SHP77 treated with DMSO at 0.1 percent for 48 hours (cell line): ENCODE measurements around the gene KNTC1.
"Not testable (repeated sequence)": the region's sequence is repeated elsewhere in the genome, so short reads cannot be mapped to it uniquely, and the experiment has no call there.

ENCODE experiments used
- DNase-seq: peaks from one replicate; lab custom pipeline; 2025; lab: John Stamatoyannopoulos, UW

The KNTC1 gene

DNA sequence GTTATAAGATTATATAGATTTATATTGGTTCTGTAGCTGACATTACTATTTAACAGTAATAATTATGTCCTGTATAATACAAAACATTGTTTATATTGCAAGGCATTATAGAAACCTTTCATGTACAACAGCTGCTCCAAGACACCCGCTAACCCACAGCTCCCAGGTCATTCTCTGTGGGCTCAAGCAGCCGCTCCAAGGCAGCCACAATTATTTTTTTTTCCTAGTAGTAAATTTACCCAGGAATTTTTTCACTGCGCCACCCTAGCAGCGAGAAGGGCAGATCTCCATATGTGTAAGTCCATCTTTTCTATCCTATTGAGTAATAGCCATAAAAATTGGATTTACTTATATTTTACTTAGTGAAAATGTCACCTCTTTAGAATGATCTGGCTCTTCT, 36.3 kb downstream of the KNTC1 start:
- no peak for DNase-seq

DNA sequence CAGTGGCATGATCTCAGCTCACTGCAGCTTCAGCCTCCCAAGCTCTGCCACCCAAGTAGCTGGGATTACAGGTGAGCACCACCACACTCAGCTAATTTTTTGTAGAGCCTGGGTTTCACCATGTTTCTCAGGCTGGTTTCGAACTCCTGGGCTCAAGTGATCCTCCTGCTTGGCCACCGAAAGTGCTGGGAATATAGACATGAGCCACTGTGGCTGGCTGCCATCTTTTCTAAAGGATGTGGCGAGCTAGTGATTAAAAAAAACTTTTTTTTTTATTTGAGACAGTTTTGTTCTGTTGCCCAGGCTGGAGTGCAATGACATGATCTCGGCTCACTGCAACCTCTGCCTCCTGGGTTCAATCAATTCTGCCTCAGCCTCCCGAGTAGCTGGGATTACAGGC, 39.8 kb downstream of the KNTC1 start:
- not testable (repeated sequence) for DNase-seq

DNA sequence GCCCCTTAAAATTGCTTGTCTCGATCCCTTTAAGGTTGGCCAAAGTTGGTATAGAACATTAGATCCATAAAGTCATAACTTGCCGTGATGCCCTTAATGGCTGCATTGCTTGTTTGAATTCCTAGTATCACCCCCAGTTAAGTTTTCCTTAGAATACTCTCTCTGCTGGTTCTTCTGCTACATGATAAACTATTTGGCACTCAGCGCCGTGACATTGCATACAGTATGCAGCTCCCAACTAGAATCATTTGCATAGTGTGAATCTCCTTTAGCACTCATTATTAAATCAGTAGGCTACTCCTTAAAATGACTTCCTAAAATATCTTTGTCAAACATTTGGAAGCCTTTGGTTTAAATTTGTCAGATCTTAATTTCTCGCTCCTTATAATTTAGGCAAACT, 42.2 kb downstream of the KNTC1 start:
- no peak for DNase-seq

DNA sequence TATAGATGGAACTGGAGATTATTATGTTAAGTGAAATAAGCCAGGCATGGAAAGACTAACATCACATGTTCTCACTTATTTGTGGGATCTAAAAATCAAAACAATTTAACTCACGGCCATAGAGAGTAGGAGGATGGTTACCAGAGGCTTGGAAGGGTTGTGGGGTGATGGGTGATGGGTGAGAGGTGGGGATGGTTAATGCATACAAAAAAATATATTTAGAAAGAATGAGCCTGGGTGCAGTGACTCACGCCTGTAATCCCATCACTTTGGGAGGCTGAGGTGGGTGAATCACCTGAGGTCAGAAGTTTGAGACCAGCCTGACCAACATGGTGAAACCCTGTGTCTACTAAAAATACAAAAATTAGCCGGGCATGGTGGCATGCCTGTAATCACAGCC, 43.0 kb downstream of the KNTC1 start:
- DNase-seq, result not testable (repeated sequence)

DNA sequence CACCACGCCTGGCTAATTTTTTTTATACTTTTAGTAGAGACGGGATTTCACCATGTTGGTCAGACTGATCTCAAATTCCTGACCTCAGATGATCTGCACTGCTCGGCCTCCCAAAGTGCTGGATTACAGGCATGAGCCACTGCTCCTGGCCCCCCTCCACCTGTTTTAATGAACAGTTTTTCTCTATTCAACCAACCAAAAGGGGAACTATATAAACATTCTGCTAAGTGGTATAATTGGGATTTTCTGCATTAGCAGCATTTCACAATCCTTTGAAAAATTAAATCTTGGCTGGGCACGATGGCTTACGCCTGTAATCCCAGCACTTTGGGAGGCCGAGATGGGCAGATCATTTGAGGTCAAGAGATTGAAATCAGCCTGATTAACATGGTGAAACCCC, 44.8 kb downstream of the KNTC1 start:
- no peak for DNase-seq

DNA sequence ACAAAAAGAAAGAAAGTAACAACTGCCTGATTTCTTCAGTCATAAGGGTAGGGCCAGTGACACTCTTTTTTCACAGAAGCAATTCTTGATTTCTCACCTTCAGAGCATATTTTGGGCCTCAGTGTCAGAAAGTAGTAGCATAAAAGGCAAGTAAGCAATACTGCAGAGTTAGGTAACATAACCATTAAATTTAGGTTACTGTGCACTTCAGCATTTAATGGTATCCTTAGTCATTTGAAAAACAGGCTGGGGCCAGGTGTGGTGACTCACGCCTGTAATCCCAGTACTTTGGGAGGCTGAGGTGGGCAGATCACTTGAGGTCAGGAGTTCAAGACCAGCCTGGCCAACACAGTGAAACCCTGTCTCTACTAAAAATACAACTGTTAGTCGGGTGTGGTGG, 56.2 kb downstream of the KNTC1 start:
- DNase-seq, result not testable (repeated sequence)

DNA sequence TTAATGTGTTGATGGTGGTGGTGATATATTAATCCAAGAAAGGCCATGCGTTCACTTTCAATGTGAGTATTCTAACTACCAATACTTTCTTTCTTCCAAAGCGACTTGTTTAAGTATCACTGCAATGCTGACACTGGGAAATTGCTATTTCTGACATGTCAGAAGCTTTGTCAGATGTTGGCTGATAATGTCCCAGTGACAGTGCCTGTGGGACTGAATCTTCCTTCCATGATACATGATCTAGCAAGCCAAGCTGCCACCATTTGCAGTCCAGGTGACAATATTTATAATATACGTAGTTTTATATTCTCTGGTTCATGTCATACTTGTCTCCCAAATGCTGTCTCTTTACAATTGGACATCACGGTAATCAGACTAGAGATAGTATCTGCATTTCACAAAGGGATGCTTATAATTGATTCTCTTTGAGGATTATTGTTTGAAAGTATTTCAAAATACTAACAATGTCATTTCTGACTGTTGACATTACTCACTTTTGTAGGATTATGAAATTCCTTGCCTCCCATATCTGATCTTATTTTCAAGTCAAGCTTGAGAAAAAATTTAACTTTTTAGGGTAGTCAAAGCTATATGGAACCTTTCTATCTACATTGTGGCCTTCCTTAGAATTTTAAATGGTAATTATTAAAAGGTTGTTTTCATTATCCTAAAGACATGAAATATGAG, 57.3 kb downstream of the KNTC1 start:
- no peak for DNase-seq

DNA sequence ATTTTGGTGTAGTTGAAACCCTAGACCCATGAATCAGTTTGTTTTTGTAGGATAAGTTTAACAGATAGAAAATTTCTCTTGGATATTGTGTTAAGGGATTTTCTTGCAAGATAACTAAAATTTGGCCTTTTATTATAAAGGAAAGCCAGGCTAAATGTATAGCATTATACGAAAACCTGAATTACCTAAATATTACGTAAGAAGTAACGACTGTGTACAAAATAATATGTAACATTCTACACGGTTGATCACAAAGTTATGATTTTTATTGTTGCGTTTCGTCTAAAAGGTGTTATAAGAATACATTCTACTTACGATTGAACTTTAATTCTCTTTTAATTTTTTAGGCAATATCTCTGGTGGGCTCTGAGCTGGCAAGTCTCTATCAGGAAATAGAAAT, 63.9 kb downstream of the KNTC1 start:
- DNase-seq, result no peak

DNA sequence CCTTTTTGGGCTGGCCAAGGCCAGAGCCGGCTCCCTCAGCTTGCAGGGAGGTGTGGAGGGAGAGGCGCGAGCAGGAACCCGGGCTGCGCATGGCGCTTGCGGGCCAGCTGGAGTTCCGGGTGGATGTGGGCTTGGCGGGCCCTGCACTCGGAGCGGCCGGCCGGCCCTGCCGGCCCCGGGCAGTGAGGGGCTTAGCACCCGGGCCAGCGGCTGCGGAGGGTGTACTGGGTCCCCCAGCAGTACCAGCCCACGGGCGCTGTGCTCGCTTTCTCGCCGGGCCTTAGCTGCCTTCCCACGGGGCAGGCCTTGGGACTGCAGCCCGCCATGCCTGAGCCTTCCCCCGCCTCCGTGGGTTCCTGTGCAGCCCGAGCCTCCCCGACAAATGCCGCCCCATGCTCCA, 64.9 kb downstream of the KNTC1 start:
- DNase-seq, result not testable (repeated sequence)

DNA sequence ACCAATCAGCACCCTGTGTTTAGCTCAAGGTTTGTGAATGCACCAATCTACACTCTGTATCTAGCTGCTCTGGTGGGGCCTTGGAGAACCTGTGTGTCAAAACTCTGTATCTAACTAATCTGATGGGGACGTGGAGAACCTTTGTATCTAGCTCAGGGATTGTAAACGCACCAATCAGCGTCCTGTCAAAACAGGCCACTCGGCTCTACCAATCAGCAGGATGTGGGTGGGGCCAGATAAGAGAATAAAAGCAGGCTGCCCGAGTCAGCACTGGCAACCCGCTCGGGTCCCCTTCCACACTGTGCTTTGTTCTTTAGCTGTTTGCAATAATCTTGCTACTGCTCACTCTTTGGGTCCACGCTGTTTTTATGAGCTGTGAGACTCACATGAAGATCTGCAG, 65.5 kb downstream of the KNTC1 start:
- not testable (repeated sequence) for DNase-seq

DNA sequence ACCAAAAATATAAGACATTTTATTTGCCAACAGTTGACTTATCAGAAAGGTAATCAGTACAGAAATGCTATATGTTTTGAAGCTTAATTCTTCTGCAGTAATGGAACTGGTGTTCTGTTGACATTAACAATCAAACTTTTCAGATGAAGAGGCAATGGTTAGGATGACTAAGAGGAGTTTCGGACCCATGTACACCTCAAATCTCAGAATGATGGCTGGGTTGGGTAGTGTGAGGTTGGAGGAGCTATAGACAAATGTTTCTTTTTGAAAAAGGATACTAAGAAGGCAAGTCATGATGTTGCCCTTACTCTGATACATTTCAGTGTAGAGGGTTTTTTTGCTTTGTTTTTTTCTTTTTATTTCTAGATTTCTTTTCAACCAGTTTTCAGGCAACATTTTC, 66.9 kb downstream of the KNTC1 start:
- no peak for DNase-seq

DNA sequence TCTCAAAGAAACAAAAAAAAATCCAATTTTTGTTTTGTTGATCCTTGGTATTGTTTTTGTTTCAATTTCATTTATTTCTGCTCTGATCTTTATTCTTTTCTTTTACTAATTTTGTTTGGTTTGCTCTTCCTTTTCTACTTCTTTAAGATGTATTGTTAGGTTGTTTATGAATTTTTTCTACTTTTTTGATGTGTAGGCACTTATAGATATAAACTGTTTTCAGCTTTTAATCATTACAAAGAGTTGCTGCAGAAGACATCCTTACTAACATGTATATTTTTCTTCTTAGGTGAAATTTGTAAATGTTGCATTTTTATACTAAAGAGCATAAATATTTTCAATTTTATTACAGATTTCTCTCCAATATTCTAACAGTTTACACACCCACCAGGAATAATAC, 69.8 kb downstream of the KNTC1 start:
- DNase-seq, result no peak

DNA sequence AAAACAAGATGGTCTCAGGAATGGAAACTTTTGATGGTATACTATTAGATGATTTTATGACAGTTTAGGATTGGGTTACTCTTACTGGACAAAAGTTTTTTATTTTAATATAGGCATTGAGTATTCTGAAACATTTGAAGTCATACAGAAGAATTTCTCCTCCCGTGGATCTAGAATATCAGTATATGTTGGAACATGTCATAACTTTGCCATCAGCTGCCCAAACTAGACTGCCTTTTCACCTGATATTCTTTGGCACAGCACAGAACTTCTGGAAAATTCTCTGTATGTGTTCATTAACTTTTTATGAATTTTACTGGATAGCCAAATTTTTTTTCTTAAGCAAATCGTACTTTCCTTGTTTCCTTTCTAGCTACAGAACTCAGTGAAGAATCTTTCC, 75.4 kb downstream of the KNTC1 start:
- no peak for DNase-seq

DNA sequence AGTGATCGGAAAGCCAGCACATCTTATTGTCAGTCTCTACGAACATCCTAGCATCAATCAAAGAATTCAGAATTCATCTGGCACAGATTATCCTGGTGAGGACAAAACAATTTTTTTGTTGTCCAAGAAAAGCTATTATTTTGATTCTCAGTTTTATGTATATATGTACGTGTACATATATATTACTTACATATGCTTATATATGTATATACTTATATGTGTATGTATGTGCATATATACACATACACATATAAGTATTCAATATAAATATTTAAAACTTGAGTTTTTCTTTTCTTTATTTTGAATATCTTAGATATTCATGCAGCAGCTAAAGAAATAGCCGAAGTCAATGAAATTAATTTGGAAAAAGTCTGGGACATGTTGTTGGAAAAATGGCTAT, 77.9 kb downstream of the KNTC1 start:
- no peak for DNase-seq

DNA sequence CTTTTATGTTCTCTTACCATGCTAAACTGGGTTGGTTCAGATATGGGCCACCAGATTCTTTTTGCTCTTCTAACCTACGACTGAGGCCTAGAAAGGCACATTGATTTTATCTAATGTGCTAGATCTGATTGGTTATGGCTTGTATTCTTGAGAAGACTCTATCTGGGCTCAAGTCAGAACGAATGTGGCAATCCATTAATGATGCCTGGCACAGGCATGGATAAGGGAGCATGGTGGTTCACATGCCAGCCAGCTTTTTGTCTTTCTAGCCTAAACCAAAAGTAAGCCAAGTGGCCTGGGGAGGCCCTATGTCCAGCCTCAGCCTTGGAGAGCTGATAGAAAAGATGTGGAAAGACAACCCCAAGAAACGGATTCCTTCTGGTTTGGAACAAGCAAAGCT, 82.7 kb downstream of the KNTC1 start:
- no peak for DNase-seq

DNA sequence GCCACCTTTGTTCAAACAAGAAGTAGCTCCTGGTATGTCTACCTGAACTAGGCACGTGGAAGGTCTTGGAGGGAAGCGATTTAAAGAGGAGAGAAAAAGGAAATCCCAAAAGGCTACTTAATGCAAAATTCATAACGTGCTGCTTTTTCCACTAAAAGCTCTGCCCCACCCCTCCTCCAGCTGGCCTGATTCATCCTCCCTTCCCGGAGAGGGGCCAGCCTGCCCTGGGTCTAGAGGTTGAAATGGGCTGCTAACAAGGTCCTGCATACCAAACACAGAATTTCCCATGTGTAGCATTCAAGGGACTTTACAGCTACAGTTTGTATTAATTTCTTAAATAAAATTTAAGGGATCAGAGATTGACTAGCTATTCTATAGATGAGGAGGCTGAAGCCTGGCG, 83.2 kb downstream of the KNTC1 start:
- no peak for DNase-seq

DNA sequence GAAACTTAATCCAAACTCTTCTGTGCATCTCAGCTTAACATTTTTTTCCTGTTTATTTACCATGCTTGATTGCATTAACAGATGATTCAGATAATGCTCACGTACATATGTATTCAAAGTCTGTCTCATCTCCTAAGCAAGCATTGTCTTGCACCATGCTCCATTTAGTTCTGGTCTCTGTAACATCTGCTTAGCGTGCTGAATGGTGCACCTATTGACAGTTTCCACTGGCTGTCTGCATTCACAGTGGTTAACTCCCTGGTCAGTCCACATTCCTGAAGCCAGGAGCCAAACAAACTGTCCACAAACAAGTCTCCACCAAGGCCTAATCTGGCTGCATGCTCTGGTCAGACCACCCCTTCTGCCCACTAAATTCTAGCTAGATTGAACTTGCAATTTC, 83.9 kb downstream of the KNTC1 start:
- no peak for DNase-seq

DNA sequence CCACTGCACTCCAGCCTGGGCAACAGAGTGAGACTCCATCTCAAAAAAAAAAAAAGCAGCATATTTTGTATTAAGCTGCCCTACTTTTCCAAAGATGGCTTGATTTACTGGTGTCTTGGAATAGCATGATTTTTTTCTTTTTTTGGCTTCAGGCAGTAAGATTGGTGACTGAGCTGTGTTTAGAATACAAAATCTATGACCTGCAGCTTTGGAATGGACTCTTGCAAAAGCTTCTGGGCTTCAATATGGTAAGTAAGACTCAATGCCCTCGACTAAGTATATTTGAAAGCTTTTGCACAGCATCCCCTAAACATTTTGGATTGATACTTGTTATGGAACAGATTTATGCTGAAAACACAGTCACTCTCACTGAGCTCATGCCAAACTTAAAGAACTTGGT, 87.8 kb downstream of the KNTC1 start:
- DNase-seq, result no peak

DNA sequence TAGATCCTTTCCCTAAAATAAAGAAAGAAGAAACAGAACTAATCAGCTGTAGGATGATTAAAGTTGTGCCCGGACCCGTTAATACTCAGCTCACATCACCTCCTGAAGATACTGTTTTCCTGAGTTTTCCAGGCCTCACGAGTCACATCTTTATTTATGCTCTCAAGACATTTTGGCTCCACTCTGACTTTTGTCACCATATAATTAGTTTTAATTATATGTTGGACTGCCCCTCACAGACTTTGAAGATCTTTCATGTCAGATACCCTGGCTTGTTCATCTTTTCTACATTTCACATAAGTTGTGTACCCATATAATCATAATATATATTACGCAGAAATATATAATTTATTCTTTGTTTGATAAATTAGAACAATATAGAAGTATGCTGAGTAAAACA, 88.7 kb downstream of the KNTC1 start:
- no peak for DNase-seq

DNA sequence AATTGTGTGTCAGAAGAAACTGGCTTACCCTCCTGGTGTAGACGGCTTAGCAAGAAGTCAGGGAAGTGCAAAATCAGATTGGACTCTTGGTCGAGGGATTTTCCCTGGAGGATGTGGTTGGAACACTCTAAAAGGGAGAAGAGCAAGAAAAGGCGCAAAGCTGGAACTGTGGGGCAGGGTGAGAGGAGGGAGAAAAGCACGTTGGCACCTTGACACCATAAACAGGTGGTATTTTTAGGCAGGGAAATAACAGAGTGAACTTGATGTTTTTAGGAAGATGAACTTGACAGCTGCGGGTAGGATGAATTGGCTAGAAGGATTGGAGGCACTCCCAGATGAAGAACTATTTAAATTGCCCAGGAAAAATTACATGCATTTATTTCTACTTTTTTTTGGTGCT, 108.4 kb downstream of the KNTC1 start:
- DNase-seq, result no peak

DNA sequence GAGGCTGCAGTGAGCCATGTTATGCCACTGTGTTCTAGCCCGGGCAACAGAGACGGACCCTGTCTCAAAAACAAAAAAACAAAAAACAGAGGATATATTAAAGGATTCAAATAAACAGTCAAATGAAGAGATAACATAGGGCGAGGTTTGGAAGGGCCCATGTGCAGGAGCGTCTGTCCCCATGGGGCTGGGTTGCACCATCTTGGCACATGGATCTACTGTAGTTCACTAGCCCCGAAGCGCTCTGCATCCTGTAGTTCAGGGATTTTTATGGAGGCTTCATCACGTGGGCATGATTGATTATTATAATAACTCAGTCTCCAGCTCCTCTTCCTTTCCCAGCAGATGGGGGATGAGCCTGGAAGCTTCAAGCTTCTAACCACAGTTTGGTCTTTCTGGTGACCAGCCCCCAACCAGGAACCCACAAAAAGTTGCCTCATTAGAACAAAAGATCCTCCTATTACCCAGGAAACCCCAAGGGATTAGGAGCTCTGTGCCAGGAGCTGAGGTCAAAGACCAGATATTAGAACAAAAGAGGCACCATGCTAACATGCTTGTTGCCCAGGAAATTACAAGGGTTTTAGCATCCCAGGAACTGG, 116.3 kb downstream of the KNTC1 start:
- DNase-seq, result no peak

DNA sequence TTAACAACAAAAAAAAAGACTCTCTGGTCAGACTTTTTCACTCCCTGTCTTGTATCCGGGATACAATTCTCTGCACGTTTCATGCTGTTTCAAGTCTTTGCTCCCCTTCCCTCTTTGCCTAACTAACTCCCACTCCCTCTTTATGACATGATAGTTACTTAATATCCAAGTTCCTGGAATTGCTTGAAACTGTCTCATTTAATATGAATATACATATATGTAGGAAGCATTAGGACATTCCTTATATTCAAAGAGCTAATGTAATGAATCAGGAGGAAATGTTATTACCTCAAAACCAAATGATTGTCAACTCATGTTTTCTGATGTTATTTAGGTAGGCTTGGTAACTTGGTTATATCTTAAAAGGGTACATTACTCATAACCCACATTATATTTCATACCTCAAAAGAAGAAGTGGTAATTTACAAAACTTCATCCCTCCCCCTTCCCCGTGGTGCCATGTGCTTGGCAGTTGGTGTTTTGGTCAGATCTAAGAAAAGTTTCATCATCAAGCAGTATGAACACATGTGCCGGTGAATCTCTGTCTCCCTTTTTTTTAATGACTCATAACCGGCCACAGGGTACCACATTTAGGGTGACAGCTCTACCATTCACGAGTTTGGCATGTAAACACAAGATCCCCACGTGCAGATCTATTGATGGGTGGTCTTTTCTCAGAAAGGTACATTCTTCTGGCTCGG, 119.6 kb downstream of the KNTC1 start:
- DNase-seq, result no peak

DNA sequence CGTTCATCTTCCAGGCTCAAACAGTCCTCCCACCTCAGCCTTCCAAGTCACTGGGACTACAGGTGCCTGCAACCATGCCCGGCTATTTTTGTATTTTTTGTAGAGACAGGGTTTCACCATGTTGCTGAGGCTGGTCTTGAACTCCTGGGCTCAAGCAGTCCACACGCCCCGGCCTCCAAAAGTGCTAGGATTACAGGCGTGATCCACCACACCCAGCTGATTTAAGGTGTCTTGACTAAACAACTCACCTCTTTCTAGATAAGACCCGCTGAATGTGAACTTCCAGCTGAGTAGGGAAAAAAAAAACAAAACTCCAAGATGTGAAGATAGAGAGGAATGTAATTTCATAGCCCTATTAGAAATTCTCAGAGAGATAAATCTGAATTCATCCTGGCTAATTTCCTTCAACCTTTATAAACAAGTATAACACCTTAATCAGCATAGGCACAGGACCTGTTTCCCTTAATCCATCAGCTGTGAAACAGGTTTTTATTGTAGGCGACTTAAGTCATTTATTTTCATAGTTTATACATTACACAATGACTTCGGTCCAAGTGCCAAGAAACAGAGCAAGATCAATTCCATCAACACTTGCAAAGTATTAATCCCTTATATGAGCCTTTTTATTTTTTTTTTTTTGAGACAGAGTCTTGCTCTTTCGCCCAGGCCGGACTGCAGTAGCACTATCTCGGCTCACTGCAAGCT, 124.6 kb downstream of the KNTC1 start:
- DNase-seq, result no peak
